IMR-90 (cell line): ENCODE data around the gene NANOG. TPM values are rescaled to one million over a fixed set of nuclear protein-coding genes. Genes with fewer than 3 reads are reported as not detected.

Source experiments
- ATAC-seq: fragments of 200-7000 bp; cut with Tn5 transposase; 2 replicates; pipeline ENCODE4 v1.9.1; 2020; ENCODE audit warnings: low read depth, mild to moderate bottlenecking, moderate library complexity
- BruUV-seq: library from RNA; stranded (reverse); fragments of 400-500 nt; replicated peaks from 2 replicates; lab custom pipeline; 2021; lab: Mats Ljungman, UMichigan
- CTCF ChIA-PET: fragments of 300-600 bp; formaldehyde crosslinking; extraction: SDS; loops from one replicate; lab custom pipeline; 2021; ENCODE audit warnings: antibody characterized with exemption; lab: Yijun Ruan, JAX
- POLR2A ChIA-PET: fragments of 300-600 bp; sonication (Branson Sonifier 250); formaldehyde crosslinking; loops from one replicate; lab custom pipeline; 2022; ENCODE audit warnings: antibody characterized with exemption; ENCODE audit not compliant: unreplicated experiment; lab: Charles Lee
- DNase-seq: peaks from one replicate; pipeline ENCODE4 v3.0.0; 2013
- H2AFZ ChIP-seq: replicated peaks from 2 replicates; pipeline ENCODE3; 2013; ENCODE audit warnings: low read length, mild to moderate bottlenecking; ENCODE audit not compliant: poor library complexity
- H2AK5ac ChIP-seq: 2 replicates; pipeline ENCODE4 v1.6.1; 2013; ENCODE audit warnings: low read depth, low read length, inconsistent platforms
- H2AK9ac ChIP-seq: replicated peaks from 2 replicates; pipeline ENCODE3; 2013; ENCODE audit warnings: mild to moderate bottlenecking, low read depth, low read length, moderate library complexity; ENCODE audit not compliant: poor library complexity
- H2BK120ac ChIP-seq: 2 replicates; pipeline ENCODE4 v1.6.1; 2013; ENCODE audit warnings: low read depth, low read length, inconsistent platforms
- H2BK15ac ChIP-seq: 3 replicates; pipeline ENCODE4 v1.6.1; 2013; ENCODE audit warnings: low read depth, low read length, inconsistent platforms
- H2BK20ac ChIP-seq: 2 replicates; pipeline ENCODE4 v1.6.1; 2013; ENCODE audit warnings: low read depth, mild to moderate bottlenecking, inconsistent platforms, low read length, moderate library complexity
- H2BK5ac ChIP-seq: 2 replicates; pipeline ENCODE4 v1.6.1; 2013; ENCODE audit warnings: mild to moderate bottlenecking, low read depth, low read length, inconsistent platforms; ENCODE audit not compliant: poor library complexity, severe bottlenecking
- H3K14ac ChIP-seq: replicated peaks from 2 replicates; pipeline ENCODE4 v1.6.1; 2013; ENCODE audit warnings: low read depth, low read length, inconsistent platforms
- H3K18ac ChIP-seq: 2 replicates; pipeline ENCODE4 v1.6.1; 2013; ENCODE audit warnings: low read depth, low read length, control low read depth
- H3K23ac ChIP-seq: 2 replicates; pipeline ENCODE4 v1.6.1; 2013; ENCODE audit warnings: low read depth, low read length, inconsistent platforms
- H3K27ac ChIP-seq: 2 replicates; pipeline ENCODE4 v1.5.1; 2013; ENCODE audit warnings: mild to moderate bottlenecking, control low read depth, low read length; ENCODE audit not compliant: insufficient read depth
- H3K27me3 ChIP-seq: 2 replicates; pipeline ENCODE4 v1.6.1; 2013; ENCODE audit warnings: low read length; ENCODE audit not compliant: control insufficient read depth, insufficient read depth
- H3K36me3 ChIP-seq: 2 replicates; pipeline ENCODE4 v1.6.1; 2013; ENCODE audit warnings: low read length, mixed read lengths; ENCODE audit not compliant: control insufficient read depth, insufficient read depth
- H3K4ac ChIP-seq: 2 replicates; pipeline ENCODE4 v1.6.1; 2013; ENCODE audit warnings: low read depth, low read length, inconsistent platforms
- H3K4me1 ChIP-seq: 2 replicates; pipeline ENCODE4 v1.6.1; 2013; ENCODE audit warnings: low read length, mixed read lengths; ENCODE audit not compliant: control insufficient read depth, insufficient read depth
- H3K4me2 ChIP-seq: 2 replicates; pipeline ENCODE4 v1.6.1; 2013; ENCODE audit warnings: low read depth, mild to moderate bottlenecking, control low read depth, low read length, moderate library complexity
- H3K4me3 ChIP-seq: 2 replicates; pipeline ENCODE4 v1.5.1; 2013; ENCODE audit warnings: low read depth, mild to moderate bottlenecking, control low read depth, low read length, moderate library complexity; ENCODE audit not compliant: insufficient read depth
- H3K56ac ChIP-seq: 2 replicates; pipeline ENCODE4 v1.6.1; 2013; ENCODE audit warnings: low read length, inconsistent platforms; ENCODE audit not compliant: insufficient read depth; ENCODE audit errors: extremely low read depth
- H3K79me1 ChIP-seq, 2 experiments: 2 replicates each; pipeline ENCODE4 v1.6.1; 2013; ENCODE audit warnings: low read length in 2 of 2, inconsistent platforms in 1 of 2, low read depth in 1 of 2
- H3K9ac ChIP-seq: 2 replicates; pipeline ENCODE4 v1.6.1; 2013; ENCODE audit warnings: low read depth, low read length, control low read depth
- H3K9me1 ChIP-seq: 2 replicates; pipeline ENCODE4 v1.6.1; 2013; ENCODE audit warnings: low read length, inconsistent platforms; ENCODE audit not compliant: insufficient read depth
- H3K9me3 ChIP-seq: 2 replicates; pipeline ENCODE4 v1.6.1; 2013; ENCODE audit warnings: low read length; ENCODE audit not compliant: control insufficient read depth, insufficient read depth
- H4K20me1 ChIP-seq: 2 replicates; pipeline ENCODE4 v1.6.1; 2013; ENCODE audit warnings: low read length, inconsistent platforms; ENCODE audit not compliant: insufficient read depth
- H4K5ac ChIP-seq: 2 replicates; pipeline ENCODE4 v1.6.1; 2013; ENCODE audit warnings: mild to moderate bottlenecking, low read depth, low read length, control low read depth
- H4K8ac ChIP-seq, 2 experiments: 2 replicates each; pipeline ENCODE4 v1.6.1; 2013; ENCODE audit warnings: low read depth in 2 of 2, low read length in 2 of 2, control low read depth in 1 of 2, inconsistent platforms in 1 of 2
- H4K91ac ChIP-seq: 2 replicates; pipeline ENCODE4 v1.6.1; 2013; ENCODE audit warnings: low read depth, low read length, inconsistent platforms; ENCODE audit not compliant: insufficient read depth
- MXI1 ChIP-seq: IDR thresholded peaks from 2 replicates; pipeline ENCODE4 v1.6.1; 2012; ENCODE audit warnings: low read depth, mild to moderate bottlenecking, low read length, moderate library complexity, borderline replicate concordance
- RFX5 ChIP-seq: IDR thresholded peaks from 2 replicates; pipeline ENCODE4 v1.8.0; 2012; ENCODE audit warnings: low read depth, mild to moderate bottlenecking, low read length, moderate library complexity
- WGBS, 2 experiments: methylation state at CpG; one replicate each; pipeline versions ENCODE4 v1.1.5 to v1.1.7; 2013; ENCODE audit warnings: missing lambda C conversion rate in 2 of 2; ENCODE audit not compliant: insufficient read length in 1 of 2; ENCODE audit errors: extremely low coverage in 2 of 2; 5-methylcytosine and 5-hydroxymethylcytosine counted together
- dilution Hi-C: fragments of 300-500 bp; cut with HindIII; formaldehyde crosslinking; loops from one replicate; pipeline ENCODE4 v1.14.3; 2018; ENCODE audit warnings: low sequenced_read_pairs; ENCODE audit not compliant: unreplicated experiment
- in situ Hi-C: fragments of 300-500 bp; cut with MboI; formaldehyde crosslinking; loops from 3 replicates; pipeline ENCODE4 v1.14.3; 2019; ENCODE audit warnings: low sequenced_read_pairs, inconsistent platforms, mixed read lengths
- intact Hi-C: fragments of 100-400 bp; cut with micrococcal nuclease; formaldehyde crosslinking; loops from 2 replicates; pipeline ENCODE4 v1.10.0; 2022
- polyA plus RNA-seq, 3 experiments: library from polyadenylated mRNA; depleted of rRNA; stranded (reverse); fragments of >200 nt; gene quantifications; 2 replicates each; pipeline ENCODE4 v1.2.3, GENCODE V29; 2012; ENCODE audit warnings: low replicate concordance in 1 of 3
- total RNA-seq: library from RNA; depleted of rRNA; stranded (reverse); fragments of >200 nt; gene quantifications from 2 replicates; pipeline ENCODE4 v1.2.3, GENCODE V29; 2012
- TF ChIP-seq, protein P1 (sequence below): conservative IDR thresholded peaks from 2 replicates; pipeline ENCODE4 v1.5.1; 2012; ENCODE audit warnings: mild to moderate bottlenecking, low read depth, low read length, improper control_type of control experiment

Gene NANOG
- total and polyA plus RNA-seq, 2 of the 4 experiments (the other 2 are of a cell fraction): not detected

GRCh38 chr12:7750350-7750749, 38.9 kb upstream of the NANOG start:
- no peak overlapping the region for H3K56ac ChIP-seq
- no peak overlapping the region for H2AK5ac ChIP-seq
- H3K4me2 ChIP-seq: no peak overlapping the region
- no peaks in the 10 kb centered on the region for H3K27me3 ChIP-seq
- H2BK5ac ChIP-seq: no peak overlapping the region
- CTCF ChIA-PET: no interaction called here
- H2BK15ac ChIP-seq: no peak overlapping the region
- in situ Hi-C loops: no loop called here
- H3K23ac ChIP-seq: no peak overlapping the region
- peaks cover 9% of the 10 kb centered on the region for H3K9me3 ChIP-seq
- no peak overlapping the region for H4K91ac ChIP-seq
- no peak overlapping the region for H3K9ac ChIP-seq
- no peak overlapping the region for H4K5ac ChIP-seq
- DNase-seq (no peak), ATAC-seq (no peak)
- H2AFZ ChIP-seq: no peak overlapping the region
- H4K20me1 ChIP-seq: no peaks in the 10 kb centered on the region
- no peak overlapping the region for H2AK9ac ChIP-seq
- H3K9me1 ChIP-seq: no peaks in the 10 kb centered on the region
- dilution Hi-C loops: no loop called here
- H3K27ac ChIP-seq: no peak overlapping the region
- POLR2A ChIA-PET: no interaction called here
- H3K4me1 ChIP-seq: no peaks in the 10 kb centered on the region
- no peak overlapping the region for H3K18ac ChIP-seq
- H3K14ac ChIP-seq: no peak overlapping the region
- WGBS, 2 experiments: 80% methylated on average over 1 of the region's 6 CpGs; no CpG with 5 or more reads in 1 of the 2 experiments
- no peaks in the 10 kb centered on the region for H3K36me3 ChIP-seq
- no peak overlapping the region for H4K8ac ChIP-seq
- no peak overlapping the region for H2BK120ac ChIP-seq
- H2BK20ac ChIP-seq: no peak overlapping the region
- intact Hi-C loops: no loop called here
- TF ChIP-seq MXI1 (no peak), RFX5 (no peak)
- TF ChIP-seq, protein P1, sequence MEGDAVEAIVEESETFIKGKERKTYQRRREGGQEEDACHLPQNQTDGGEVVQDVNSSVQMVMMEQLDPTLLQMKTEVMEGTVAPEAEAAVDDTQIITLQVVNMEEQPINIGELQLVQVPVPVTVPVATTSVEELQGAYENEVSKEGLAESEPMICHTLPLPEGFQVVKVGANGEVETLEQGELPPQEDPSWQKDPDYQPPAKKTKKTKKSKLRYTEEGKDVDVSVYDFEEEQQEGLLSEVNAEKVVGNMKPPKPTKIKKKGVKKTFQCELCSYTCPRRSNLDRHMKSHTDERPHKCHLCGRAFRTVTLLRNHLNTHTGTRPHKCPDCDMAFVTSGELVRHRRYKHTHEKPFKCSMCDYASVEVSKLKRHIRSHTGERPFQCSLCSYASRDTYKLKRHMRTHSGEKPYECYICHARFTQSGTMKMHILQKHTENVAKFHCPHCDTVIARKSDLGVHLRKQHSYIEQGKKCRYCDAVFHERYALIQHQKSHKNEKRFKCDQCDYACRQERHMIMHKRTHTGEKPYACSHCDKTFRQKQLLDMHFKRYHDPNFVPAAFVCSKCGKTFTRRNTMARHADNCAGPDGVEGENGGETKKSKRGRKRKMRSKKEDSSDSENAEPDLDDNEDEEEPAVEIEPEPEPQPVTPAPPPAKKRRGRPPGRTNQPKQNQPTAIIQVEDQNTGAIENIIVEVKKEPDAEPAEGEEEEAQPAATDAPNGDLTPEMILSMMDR: no peak
- H3K4ac ChIP-seq: no peak overlapping the region
- H3K79me1 ChIP-seq: no peaks in the 10 kb centered on the region
- H3K4me3 ChIP-seq: no peak overlapping the region
- no TSS peak for BruUV-seq
